GM04504 (cell line): ENCODE results near the gene MVB12B.
"Not testable (repeated sequence)": the region's sequence is repeated elsewhere in the genome, so short reads cannot be mapped to it uniquely, and the experiment has no call there.

ENCODE experiments used
- DNase-seq: peaks from one replicate; pipeline ENCODE4 v3.0.0-alpha.2; 2012; ENCODE audit warnings: low read depth

The MVB12B gene

DNA sequence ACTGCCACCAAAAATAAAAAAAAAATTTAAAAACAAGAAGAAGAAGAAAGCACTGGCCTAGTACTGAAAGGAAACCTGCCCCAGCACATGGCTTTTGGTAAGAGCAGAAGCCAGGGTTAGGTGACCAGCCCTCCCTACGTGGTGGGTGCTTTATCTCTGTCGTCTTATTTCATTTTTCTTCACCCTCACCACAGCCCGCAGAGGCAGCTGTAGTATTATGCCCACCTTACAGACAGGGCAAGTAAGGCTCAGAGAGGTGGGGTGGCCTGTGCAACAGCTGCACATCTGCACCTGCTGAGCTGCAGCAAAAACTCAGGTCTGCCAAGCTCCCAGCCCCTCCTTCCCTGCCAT, 146.3 kb downstream of the MVB12B start:
- DNase-seq = no peak

- peak; percentile 10 for DNase-seq
These were observed 147.7 kb downstream of the MVB12B start for GRCh38 chr9:126474206-126474765.

GRCh38 chr9:126474786-126475485, 148.3 kb downstream of the MVB12B start:
- DNase-seq = no peak

- no peak for DNase-seq
These were observed 149.4 kb downstream of the MVB12B start for GRCh38 chr9:126475933-126476555.

GRCh38 chr9:126477432-126477831, 150.8 kb downstream of the MVB12B start:
- not testable (repeated sequence) for DNase-seq

DNA sequence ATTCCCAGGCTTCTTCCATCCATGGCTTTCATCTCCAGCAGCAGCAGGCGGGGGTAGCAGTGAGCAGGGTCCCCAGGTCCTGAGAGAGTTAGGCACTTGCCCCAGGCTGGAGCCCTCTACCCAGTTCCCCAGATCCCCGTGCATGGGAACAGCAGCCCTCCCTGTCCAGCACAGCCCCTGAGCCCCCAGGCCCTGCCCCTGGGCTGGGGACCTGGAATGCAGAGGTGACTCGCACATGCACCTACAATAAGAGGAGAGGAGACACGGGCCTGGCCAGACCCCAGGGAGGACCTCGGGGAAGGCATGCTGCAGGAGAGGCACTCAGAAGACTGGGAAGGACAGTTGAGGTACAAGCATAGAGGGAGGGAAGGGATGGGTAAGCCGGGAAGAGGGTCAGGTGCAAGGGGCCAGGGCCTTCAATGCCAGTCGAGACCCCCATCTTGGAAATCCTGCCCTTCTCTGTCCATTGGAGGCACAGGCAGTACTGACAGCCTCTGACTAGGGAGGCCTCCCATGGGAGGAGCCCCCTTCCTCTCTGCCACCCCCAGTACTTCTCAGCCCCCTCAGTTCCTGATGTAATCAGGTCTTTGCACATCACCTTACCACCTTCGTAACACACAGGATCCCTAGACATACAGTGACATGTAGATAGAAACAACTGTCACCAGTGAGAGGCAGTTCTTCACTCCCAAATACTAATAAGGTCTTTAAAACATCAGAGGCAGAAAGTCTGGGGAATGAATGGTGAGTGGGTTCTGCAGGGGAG, 151.8 kb downstream of the MVB12B start:
- no peak for DNase-seq

DNA sequence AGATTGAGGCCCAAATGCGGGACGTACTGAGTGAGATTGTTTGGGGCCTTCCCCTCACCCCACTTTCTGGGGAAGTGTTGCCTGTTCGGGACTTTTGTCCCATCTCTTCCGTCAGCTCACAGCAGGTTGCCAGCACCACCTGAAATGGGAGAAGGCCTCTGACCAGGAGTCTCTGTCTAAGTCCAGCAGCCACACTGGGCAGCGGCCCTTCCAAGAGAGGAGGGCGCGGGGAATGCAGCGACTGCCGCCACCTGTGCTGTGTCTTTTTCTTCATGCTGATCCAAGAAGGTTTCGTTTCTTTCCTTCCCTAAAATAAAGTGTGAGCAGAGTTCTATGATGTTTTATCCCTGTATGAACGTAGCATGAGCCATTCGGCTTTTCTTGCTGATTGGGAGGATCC, 152.9 kb downstream of the MVB12B start:
- DNase-seq = no peak

- no peak for DNase-seq
These were observed 154.2 kb downstream of the MVB12B start for GRCh38 chr9:126480813-126481212.

GRCh38 chr9:126481862-126482261, 155.2 kb downstream of the MVB12B start:
- no peak for DNase-seq

DNA sequence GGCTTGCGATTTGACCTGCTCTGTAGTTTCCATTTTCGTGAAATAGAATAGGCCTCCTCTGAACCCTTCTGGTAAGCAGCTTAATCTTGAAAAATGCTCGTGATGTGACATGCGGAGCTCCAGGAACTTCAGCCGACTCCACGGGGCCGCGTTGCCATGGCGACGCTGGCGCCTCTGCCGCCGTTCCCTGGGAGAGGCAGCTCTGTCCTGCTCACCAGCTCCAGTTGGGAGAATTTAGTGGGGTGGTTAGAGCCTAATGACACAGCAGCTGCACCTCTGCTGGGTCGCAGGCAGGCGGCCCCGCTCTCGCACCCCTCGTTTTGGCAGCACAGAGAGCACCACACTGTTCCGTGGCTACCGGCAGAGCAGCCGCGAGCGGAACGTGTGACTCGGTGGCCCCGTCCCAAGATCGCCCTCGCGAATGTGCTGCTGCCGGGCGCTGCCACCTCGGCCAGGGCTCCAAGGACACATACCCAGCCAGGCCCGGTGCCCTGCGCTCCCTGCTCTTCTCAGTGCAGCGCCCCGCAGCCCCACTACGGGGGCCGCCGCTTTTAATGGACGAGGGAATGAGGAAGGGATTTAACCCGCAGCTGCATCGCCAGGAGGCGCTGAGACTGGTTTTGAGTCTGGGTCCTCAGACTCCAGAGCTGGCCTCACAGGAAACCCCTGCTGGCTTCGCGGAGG, 155.9 kb downstream of the MVB12B start:
- no peak for DNase-seq

GRCh38 chr9:126483468-126484073, 156.9 kb downstream of the MVB12B start:
- no peak for DNase-seq

DNA sequence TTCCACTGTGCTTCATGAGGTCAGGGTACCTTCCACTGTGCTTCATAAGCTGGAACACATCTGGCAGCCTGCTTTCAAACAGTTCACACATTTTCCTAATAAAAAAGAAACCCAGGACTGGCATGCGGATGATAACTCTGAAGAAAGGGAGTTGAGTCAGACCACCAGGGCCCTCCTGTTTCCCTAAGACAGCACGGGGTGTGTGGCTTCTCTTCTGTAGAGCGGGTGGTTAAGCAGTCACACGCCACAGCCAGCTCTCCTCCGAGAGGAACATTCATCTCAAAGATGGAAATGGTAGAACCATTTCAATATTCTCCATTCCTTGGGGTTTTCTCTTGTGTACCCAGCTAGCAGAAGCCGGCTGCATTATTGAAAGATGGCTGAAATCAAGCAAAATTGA, 159.0 kb downstream of the MVB12B start:
- DNase-seq = no peak

GRCh38 chr9:126486276-126486675, 159.6 kb downstream of the MVB12B start:
- no peak for DNase-seq

GRCh38 chr9:126487856-126488255, 161.2 kb downstream of the MVB12B start:
- no peak for DNase-seq

- DNase-seq = no peak
These were observed 161.7 kb downstream of the MVB12B start for GRCh38 chr9:126488310-126488709.

DNA sequence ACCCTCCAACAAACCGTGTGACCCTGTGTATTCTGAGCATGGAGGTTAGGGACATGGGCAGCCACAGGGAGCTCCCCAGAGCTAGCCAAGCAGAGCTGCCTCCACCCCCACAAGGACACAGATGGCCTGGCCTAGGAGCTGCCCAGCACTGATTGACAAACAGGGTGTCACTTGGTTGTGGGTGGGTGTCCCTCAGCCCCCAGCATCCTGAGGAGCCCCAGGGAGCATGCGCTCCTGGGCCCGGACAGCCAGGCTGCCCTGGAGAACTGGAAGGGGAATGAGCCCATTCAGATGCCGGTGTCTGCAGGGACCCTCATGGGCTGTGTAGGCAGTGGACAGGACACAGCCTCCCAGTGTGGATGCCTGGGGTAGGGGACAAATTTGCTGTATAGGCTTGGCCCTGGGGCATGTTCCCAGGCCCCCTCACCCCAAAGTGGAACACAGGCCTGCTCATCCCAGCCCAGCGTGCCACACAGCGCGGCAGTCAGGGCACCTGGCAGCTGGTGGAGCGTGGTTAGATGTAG, 162.3 kb downstream of the MVB12B start:
- DNase-seq = no peak

- DNase-seq = no peak
These were observed 163.1 kb downstream of the MVB12B start for GRCh38 chr9:126489581-126490213.

DNA sequence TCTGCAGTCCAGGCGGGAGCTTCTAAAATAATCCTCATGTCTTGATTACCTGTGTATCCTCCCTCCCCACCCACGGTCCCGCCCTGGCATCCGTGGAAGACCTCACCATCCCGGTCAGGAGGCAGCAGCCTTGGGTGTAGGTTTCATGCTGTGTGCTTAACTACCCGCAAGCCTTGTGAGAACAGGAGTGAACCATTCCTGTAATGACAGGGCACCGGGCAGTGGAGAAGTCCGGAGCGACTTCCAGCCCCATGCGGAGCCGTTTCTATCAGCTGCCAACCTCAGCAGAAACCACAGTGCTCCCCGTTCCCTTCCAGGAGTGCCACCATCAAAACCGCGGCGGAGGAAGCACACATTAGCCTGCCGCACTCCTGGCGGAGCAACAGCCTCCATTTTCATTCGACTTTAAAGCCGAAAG, 163.6 kb downstream of the MVB12B start:
- DNase-seq = no peak

DNA sequence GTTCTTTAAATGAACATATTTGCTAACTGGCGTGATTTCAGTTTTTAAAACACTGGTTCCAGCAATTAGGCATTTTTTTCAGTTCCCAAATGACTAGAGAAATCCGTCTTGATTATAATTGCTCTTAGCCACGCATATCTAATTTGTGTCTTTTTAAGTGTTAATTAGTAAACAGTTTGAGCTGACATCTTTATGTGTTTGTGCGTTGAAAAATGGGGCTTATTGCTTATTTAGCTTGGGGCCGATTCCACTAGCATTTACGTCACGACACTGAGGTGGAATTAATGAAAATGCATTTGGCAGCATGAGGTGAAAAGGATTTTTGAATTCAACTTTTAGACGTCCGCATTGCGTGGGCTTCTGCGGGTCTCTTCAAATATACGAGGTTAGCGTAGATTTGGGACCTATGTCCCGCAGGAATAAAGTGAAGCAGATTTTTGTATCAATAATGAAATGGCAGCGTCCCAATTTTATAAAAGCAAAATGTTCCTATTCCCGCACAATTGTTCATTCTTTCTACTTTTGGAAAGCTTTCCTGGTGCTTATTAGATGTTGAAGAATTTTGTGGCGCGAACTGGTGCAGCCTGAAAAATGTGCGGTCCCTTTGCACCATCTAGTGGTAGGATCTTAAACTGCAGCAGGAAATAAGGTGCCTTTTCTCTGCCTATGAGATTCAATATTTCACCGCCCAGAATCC, 164.4 kb downstream of the MVB12B start:
- DNase-seq = peak; percentile 27

GRCh38 chr9:126491568-126491879, 164.9 kb downstream of the MVB12B start:
- DNase-seq = no peak

DNA sequence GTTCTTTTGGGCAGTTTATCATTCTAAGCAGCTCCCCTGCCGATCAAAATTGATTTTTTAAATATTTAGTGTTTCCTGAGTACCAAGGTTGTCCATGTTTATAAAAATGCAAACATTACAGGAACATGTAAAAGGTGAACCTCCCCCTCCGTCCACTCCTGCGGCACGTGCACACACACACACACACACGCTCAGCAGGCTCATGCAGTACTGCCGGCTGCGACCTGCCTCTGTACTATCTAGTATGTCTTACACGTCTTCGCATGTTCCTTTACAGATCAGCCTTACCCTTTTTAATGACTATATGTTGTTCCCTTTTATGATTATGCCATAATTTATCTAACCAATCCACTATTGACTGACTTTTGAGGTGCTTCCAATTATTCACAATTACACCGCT, 165.3 kb downstream of the MVB12B start:
- no peak for DNase-seq
